Adrenal gland (tissue), 12 donors: ENCODE measurements around the gene LYSET. TPM values are rescaled to one million over a fixed set of nuclear protein-coding genes. Genes with fewer than 3 reads are reported as not detected.
A peak's percentile ranks its signal among the peaks of the same experiment; 100 is the strongest.

ENCODE experiments used
- DNase-seq, 7 donors: peaks; one replicate each; pipeline ENCODE4 v3.0.0-alpha.2; 2019 to 2020
- H3K27ac ChIP-seq, 5 donors: fragments of 200-600 bp; sonication (generic) in 4 of 5; 1 replicate in 3 of 5; 2 replicates in 2 of 5; pipeline versions ENCODE4 v1.5.1 to v1.8.0; 2016 to 2020; ENCODE audit warnings: mild to moderate bottlenecking in 1 of 5
- H3K27me3 ChIP-seq: fragments of 200-600 bp; 2 replicates; pipeline ENCODE4 v1.8.0; 2021
- H3K36me3 ChIP-seq, 2 donors: fragments of 200-600 bp; replicated peaks in 1 of 2; 1 replicate in 1 of 2; 2 replicates in 1 of 2; pipeline versions ENCODE4 v1.5.1 to v1.8.0; 2018 to 2022
- H3K4me1 ChIP-seq, 2 donors: fragments of 200-600 bp; replicated peaks in 1 of 2; 1 replicate in 1 of 2; 2 replicates in 1 of 2; pipeline versions ENCODE4 v1.5.1 to v1.8.0; 2018 to 2021
- H3K4me3 ChIP-seq, 4 donors: fragments of 200-600 bp; sonication (generic) in 3 of 4; one replicate each; pipeline ENCODE4 v1.5.1; 2016 to 2018
- H3K9me3 ChIP-seq, 3 donors: fragments of 200-600 bp; sonication (generic) in 1 of 3; replicated peaks in 1 of 3; 1 replicate in 2 of 3; 2 replicates in 1 of 3; pipeline versions ENCODE4 v1.5.1 to v1.8.0; 2016 to 2021
- CTCF ChIP-seq, 6 experiments: fragments of 450-650 bp in 4 of 6; fragments of 200-600 bp in 2 of 6; sonication (generic) in 1 of 6; IDR thresholded peaks; 1 replicate in 5 of 6; 2 replicates in 1 of 6; pipeline versions ENCODE4 v1.5.1 to v1.8.0; 2016 to 2021; ENCODE audit warnings: antibody characterized with exemption in 6 of 6, mild to moderate bottlenecking in 2 of 6, moderate library complexity in 1 of 6
- POLR2A ChIP-seq, 2 donors: fragments of 450-650 bp; IDR thresholded peaks; one replicate each; pipeline ENCODE4 v1.6.1; 2017; ENCODE audit warnings: antibody characterized with exemption in 2 of 2, mild to moderate bottlenecking in 2 of 2, moderate library complexity in 1 of 2
- WGBS, 4 donors: extraction: QIAGEN DNeasy Blood & Tissue Kit in 2 of 4; methylation state at CpG; one replicate each; pipeline versions ENCODE4 v1.1.5 to v1.1.7; 2013 to 2017; 5-methylcytosine and 5-hydroxymethylcytosine counted together
- intact Hi-C, 2 donors: fragments of 100-400 bp; cut with DNase I; formaldehyde crosslinking; loops; one replicate each; pipeline versions ENCODE4 v1.14.1 to v1.15.0; 2022 to 2023
- polyA plus RNA-seq, 3 donors: library from polyadenylated mRNA; stranded (reverse); fragments of 200-250 nt in 2 of 3; fragments of 350-450 nt in 1 of 3; fragmentation: Illumina TruSeq in 1 of 3; extraction: RNeasy Lipid Tissue Mini Kit (QIAGEN cat#74804) in 1 of 3; gene quantifications; one replicate each; pipeline ENCODE4 v1.2.3, GENCODE V29; 2013 to 2014
- total RNA-seq, 9 donors: library from RNA; depleted of rRNA in 4 of 9; stranded (reverse); fragments of >200 nt in 4 of 9; fragments of 120-200 nt in 1 of 9; fragmentation: NEBNext Ultra II Directional in 1 of 9; extraction: Animal tissue kit (Norgen Biotek cat#: 25700) in 1 of 9; gene quantifications; one replicate each; pipeline versions ENCODE4 v1.1.0 to v1.2.4, GENCODE V29; 2013 to 2023
- donor health status: healthy with polysubstance abuse.
- donor health status: Bipolar disorder and iron deficiency.
- donor health status: DM: yes; HTN: yes; CAD: no.
- donor health status: DM: no; HTN: no; CAD: no.
- donor health status: DM: no; HTN: no; CAD: no.
- donor health status: DM: yes; HTN: yes; CAD: no.

Gene LYSET
- total and polyA plus RNA-seq, 12 donors: 12.0 to 37.9 (median 22.4) TPM

- DNase-seq: no peak
- no peaks in the 10 kb centered on the region for H3K9me3 ChIP-seq
- WGBS, 4 donors: 78 to 86% (median 84%) methylated on average over 9 of the region's 9 CpGs
- peaks cover 0 to 11% of the 10 kb centered on the region in 2 donors for H3K4me1 ChIP-seq
- TF ChIP-seq CTCF (IDR thresholded peaks at IDR 0.05) (no peak), POLR2A (IDR thresholded peaks at IDR 0.05) (no peak)
- no peaks in the 10 kb centered on the region for H3K27me3 ChIP-seq
- no peaks in the 10 kb centered on the region for H3K36me3 ChIP-seq
- H3K4me3 ChIP-seq: no peak overlapping the region
- H3K27ac ChIP-seq: no peak overlapping the region
- intact Hi-C loops: no loop called here
Observed at GRCh38 chr14:93146119-93146518, 39.0 kb upstream of the LYSET start.

DNA sequence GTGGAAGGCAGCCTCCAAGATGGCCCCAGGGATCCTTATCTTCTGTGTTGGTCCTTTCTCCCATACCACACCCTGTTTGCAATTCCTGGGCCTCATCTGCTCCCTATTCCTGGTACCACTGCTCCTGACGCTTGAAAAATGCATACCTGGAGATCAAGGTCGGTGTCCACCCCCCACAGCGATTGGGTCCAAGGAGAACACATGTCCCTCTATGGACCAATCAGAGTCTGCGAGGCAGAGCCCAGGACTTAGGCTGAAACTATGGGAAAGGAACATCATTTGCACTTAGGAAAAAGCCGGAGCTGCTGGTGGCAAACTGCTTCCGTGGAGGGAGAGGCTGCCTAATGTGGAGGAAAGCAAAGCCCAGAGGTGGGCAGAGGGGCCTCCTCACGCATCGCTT lies 36.1 kb upstream of the LYSET start:
- H3K9me3 ChIP-seq: no peaks in the 10 kb centered on the region
- no peak overlapping the region for H3K27ac ChIP-seq
- H3K27me3 ChIP-seq: no peaks in the 10 kb centered on the region
- DNase-seq: no peak
- TF ChIP-seq POLR2A (IDR thresholded peaks at IDR 0.05) (no peak), CTCF (IDR thresholded peaks at IDR 0.05) (no peak)
- H3K4me3 ChIP-seq: no peak overlapping the region
- peaks cover 0 to 16% of the 10 kb centered on the region in 2 donors for H3K4me1 ChIP-seq
- intact Hi-C loops: no loop called here
- 90 to 94% (median 93%) methylated on average over 8 of the region's 8 CpGs for WGBS, 4 donors
- no peaks in the 10 kb centered on the region for H3K36me3 ChIP-seq

DNA sequence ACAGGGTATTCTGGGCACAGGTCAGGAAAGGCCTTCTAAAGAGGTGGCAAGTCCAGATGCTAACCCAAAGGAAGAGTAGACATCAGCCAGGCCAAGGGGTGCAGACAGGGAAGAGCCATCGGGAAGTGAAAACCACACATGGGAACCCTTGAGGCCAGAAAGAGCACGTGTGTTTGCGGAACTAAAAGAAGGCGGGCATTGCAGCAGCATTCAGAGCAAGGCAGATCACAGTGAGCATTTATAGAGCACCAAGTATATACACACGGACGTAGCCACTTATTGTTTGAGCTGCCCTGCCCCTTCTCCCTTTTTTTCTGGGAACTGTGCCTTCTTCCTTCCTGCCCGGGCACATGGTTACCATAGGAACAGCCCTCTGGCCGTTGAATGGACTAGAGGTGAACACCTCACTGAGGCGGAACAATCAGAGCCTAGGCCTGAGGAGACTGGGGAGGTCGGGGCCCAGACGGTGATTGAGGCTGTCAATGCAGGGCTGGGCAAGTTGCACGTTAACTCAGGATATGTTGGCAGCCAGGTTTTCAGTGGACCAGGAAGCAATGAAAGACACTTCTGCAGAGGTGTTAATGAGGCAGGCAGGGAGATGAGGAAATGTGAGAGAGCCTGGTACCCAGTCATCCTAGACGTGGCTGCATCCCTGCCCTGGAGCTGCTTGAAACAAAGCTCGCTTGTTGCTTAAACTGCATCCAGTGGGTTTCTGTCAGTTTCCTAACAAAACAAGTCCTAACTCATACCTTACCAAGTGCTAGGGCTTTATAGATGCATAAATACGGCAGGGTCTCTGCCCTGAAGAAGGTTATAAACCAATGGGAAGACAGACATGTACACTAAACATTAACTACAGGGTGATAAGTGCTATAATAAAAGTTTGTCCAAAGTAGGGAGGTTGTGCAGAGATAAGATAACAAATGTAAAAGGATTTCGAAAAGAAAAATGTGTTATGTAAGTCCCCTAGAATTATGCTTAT lies 34.6 kb upstream of the LYSET start:
- H3K36me3 ChIP-seq: no peaks in the 10 kb centered on the region
- TF ChIP-seq POLR2A (IDR thresholded peaks at IDR 0.05): no peak
- no peaks in the 10 kb centered on the region for H3K9me3 ChIP-seq
- 52 to 56% (median 54%) methylated on average over 16 of the region's 16 CpGs for WGBS, 4 donors
- intact Hi-C loops: no loop called here
- peak overlapping the region in 1 of 4 donors; percentile 25 for H3K4me3 ChIP-seq
- H3K27me3 ChIP-seq: no peaks in the 10 kb centered on the region
- H3K27ac ChIP-seq: peak overlapping the region; percentile 48 to 82 (median 73)
- H3K4me1 ChIP-seq: peaks cover 0 to 16% of the 10 kb centered on the region in 2 donors
- DNase-seq: peak in 2 of 7 donors; percentile 29 to 30

GRCh38 chr14:93153121-93153520 lies 32.0 kb upstream of the LYSET start:
- no peaks in the 10 kb centered on the region for H3K27me3 ChIP-seq
- no peaks in the 10 kb centered on the region for H3K9me3 ChIP-seq
- no peak for DNase-seq
- peaks cover 0 to 16% of the 10 kb centered on the region in 2 donors for H3K4me1 ChIP-seq
- no peak overlapping the region for H3K4me3 ChIP-seq
- H3K36me3 ChIP-seq: no peaks in the 10 kb centered on the region
- 67 to 90% (median 76%) methylated on average over 7 of the region's 7 CpGs for WGBS, 4 donors
- TF ChIP-seq CTCF (IDR thresholded peaks at IDR 0.05) (no peak), POLR2A (IDR thresholded peaks at IDR 0.05) (no peak)
- intact Hi-C loops: no loop called here
- H3K27ac ChIP-seq: no peak overlapping the region
